Large intestine (tissue), 3 donors: ENCODE measurements around the gene INPP4A. TPM values are rescaled to one million over a fixed set of nuclear protein-coding genes. Genes with fewer than 3 reads are reported as not detected.

ENCODE experiments used
- DNase-seq, 2 donors: peaks; one replicate each; pipeline versions ENCODE4 v3.0.0 to v3.0.0-alpha.2; 2013
- H3K27ac ChIP-seq: one replicate; pipeline ENCODE4 v1.5.1; 2013; ENCODE audit warnings: low read length
- H3K27me3 ChIP-seq: 2 replicates; pipeline ENCODE4 v1.6.1; 2013; ENCODE audit warnings: low read length; ENCODE audit not compliant: control insufficient read depth, insufficient read depth
- H3K36me3 ChIP-seq: 2 replicates; pipeline ENCODE4 v1.6.1; 2013; ENCODE audit warnings: low read length; ENCODE audit not compliant: control insufficient read depth, insufficient read depth
- H3K4me1 ChIP-seq: one replicate; pipeline ENCODE4 v1.6.1; 2013; ENCODE audit warnings: low read length; ENCODE audit not compliant: control insufficient read depth, insufficient read depth
- H3K4me3 ChIP-seq: one replicate; pipeline ENCODE4 v1.5.1; 2013; ENCODE audit warnings: low read length
- H3K9me3 ChIP-seq: one replicate; pipeline ENCODE4 v1.6.1; 2013; ENCODE audit warnings: mild to moderate bottlenecking, low read depth, low read length, moderate library complexity; ENCODE audit not compliant: control insufficient read depth
- WGBS: methylation state at CpG from one replicate; pipeline ENCODE4 v1.1.5; 2013; ENCODE audit warnings: low lambda C conversion rate; ENCODE audit not compliant: insufficient coverage; 5-methylcytosine and 5-hydroxymethylcytosine counted together
- polyA plus RNA-seq: library from polyadenylated mRNA; unstranded; fragments of 120-200 nt; gene quantifications from one replicate; pipeline ENCODE4 v1.2.1, GENCODE V29; 2013

Gene INPP4A
- polyA plus RNA-seq, 1 donor = 13.6 TPM

- Histone ChIP-seq H3K27me3 (no peaks in the 10 kb centered on the region), H3K9me3 (peaks cover 9% of the 10 kb centered on the region), H3K4me1 (no peaks in the 10 kb centered on the region), H3K4me3 (no peak overlapping the region), H3K27ac (no peak overlapping the region), H3K36me3 (no peaks in the 10 kb centered on the region)
- DNase-seq = no peak
- WGBS = no CpG with 5 or more reads among the region's 4 CpGs
Observed at GRCh38 chr2:98496750-98497493, 52.3 kb downstream of the INPP4A start.

GRCh38 chr2:98498703-98499440 lies 54.2 kb downstream of the INPP4A start:
- no peak for DNase-seq
- no CpG with 5 or more reads among the region's 4 CpGs for WGBS
- H3K27me3 ChIP-seq = no peaks in the 10 kb centered on the region
- peaks cover 2% of the 10 kb centered on the region for H3K36me3 ChIP-seq
- H3K4me3 ChIP-seq = no peak overlapping the region
- H3K27ac ChIP-seq = no peak overlapping the region
- H3K9me3 ChIP-seq = peaks cover 9% of the 10 kb centered on the region
- H3K4me1 ChIP-seq = no peaks in the 10 kb centered on the region

GRCh38 chr2:98500561-98500960 lies 55.9 kb downstream of the INPP4A start:
- no peaks in the 10 kb centered on the region for H3K27me3 ChIP-seq
- DNase-seq = no peak
- WGBS = no CpG with 5 or more reads among the region's 1 CpG
- no peak overlapping the region for H3K27ac ChIP-seq
- H3K4me3 ChIP-seq = no peak overlapping the region
- H3K36me3 ChIP-seq = peaks cover 3% of the 10 kb centered on the region
- peaks cover 3% of the 10 kb centered on the region for H3K4me1 ChIP-seq
- peaks cover 9% of the 10 kb centered on the region for H3K9me3 ChIP-seq

- no peak for DNase-seq
- peaks cover 3% of the 10 kb centered on the region for H3K4me1 ChIP-seq
- no peak overlapping the region for H3K4me3 ChIP-seq
- H3K27ac ChIP-seq = no peak overlapping the region
- WGBS = no CpG with 5 or more reads among the region's 4 CpGs
- H3K27me3 ChIP-seq = no peaks in the 10 kb centered on the region
- peaks cover 9% of the 10 kb centered on the region for H3K9me3 ChIP-seq
- peaks cover 3% of the 10 kb centered on the region for H3K36me3 ChIP-seq
Observed at GRCh38 chr2:98501223-98501622, 56.6 kb downstream of the INPP4A start.

- Histone ChIP-seq H3K27ac (no peak overlapping the region), H3K9me3 (peaks cover 8% of the 10 kb centered on the region), H3K4me3 (no peak overlapping the region), H3K27me3 (no peaks in the 10 kb centered on the region), H3K4me1 (peaks cover 3% of the 10 kb centered on the region), H3K36me3 (peaks cover 3% of the 10 kb centered on the region)
- no peak for DNase-seq
- no CpG with 5 or more reads among the region's 3 CpGs for WGBS
Observed at GRCh38 chr2:98501876-98502275, 57.2 kb downstream of the INPP4A start.

GRCh38 chr2:98502556-98503335 lies 58.1 kb downstream of the INPP4A start:
- H3K9me3 ChIP-seq = no peaks in the 10 kb centered on the region
- H3K36me3 ChIP-seq = peaks cover 3% of the 10 kb centered on the region
- no peaks in the 10 kb centered on the region for H3K27me3 ChIP-seq
- no CpG with 5 or more reads among the region's 4 CpGs for WGBS
- no peak overlapping the region for H3K27ac ChIP-seq
- peaks cover 3% of the 10 kb centered on the region for H3K4me1 ChIP-seq
- DNase-seq = no peak
- no peak overlapping the region for H3K4me3 ChIP-seq

GRCh38 chr2:98503481-98504105 lies 58.9 kb downstream of the INPP4A start:
- H3K4me1 ChIP-seq = peaks cover 3% of the 10 kb centered on the region
- no peaks in the 10 kb centered on the region for H3K9me3 ChIP-seq
- DNase-seq = no peak
- WGBS = no CpG with 5 or more reads among the region's 2 CpGs
- peaks cover 3% of the 10 kb centered on the region for H3K36me3 ChIP-seq
- H3K27me3 ChIP-seq = no peaks in the 10 kb centered on the region
- H3K27ac ChIP-seq = no peak overlapping the region
- no peak overlapping the region for H3K4me3 ChIP-seq

- Histone ChIP-seq H3K27me3 (no peaks in the 10 kb centered on the region), H3K4me3 (no peak overlapping the region), H3K9me3 (no peaks in the 10 kb centered on the region), H3K4me1 (peaks cover 3% of the 10 kb centered on the region), H3K36me3 (peaks cover 3% of the 10 kb centered on the region), H3K27ac (peak overlapping the region; percentile 21)
- 90% methylated on average over 3 of the region's 8 CpGs for WGBS
- DNase-seq = no peak
Observed at GRCh38 chr2:98504381-98505109, 59.9 kb downstream of the INPP4A start.

GRCh38 chr2:98505311-98505808 lies 60.7 kb downstream of the INPP4A start:
- Histone ChIP-seq H3K27me3 (no peaks in the 10 kb centered on the region), H3K27ac (peak overlapping the region; percentile 21), H3K36me3 (peaks cover 3% of the 10 kb centered on the region), H3K9me3 (no peaks in the 10 kb centered on the region), H3K4me1 (peaks cover 3% of the 10 kb centered on the region), H3K4me3 (no peak overlapping the region)
- WGBS = no CpG with 5 or more reads among the region's 7 CpGs
- no peak for DNase-seq
